Tibial nerve (tissue), 4 donors: Measurements from ENCODE around the gene ZNF714. TPM values are rescaled to one million over a fixed set of nuclear protein-coding genes. Genes with fewer than 3 reads are reported as not detected.

Experiments used
- DNase-seq, 2 donors: peaks; one replicate each; pipeline ENCODE4 v3.0.0-alpha.2; 2019; ENCODE audit warnings: low spot score in 2 of 2
- H3K27ac ChIP-seq, 4 donors: fragments of 200-600 bp; sonication (generic) in 3 of 4; one replicate each; pipeline ENCODE4 v1.5.1; 2017 to 2019; ENCODE audit warnings: mild to moderate bottlenecking in 1 of 4
- H3K27me3 ChIP-seq, 2 donors: fragments of 200-600 bp; sonication (generic) in 1 of 2; one replicate each; pipeline versions ENCODE4 v1.5.1 to v1.6.0; 2017 to 2019
- H3K36me3 ChIP-seq, 3 donors: fragments of 200-600 bp; sonication (generic); one replicate each; pipeline ENCODE4 v1.5.1; 2018 to 2019
- H3K4me1 ChIP-seq, 4 donors: fragments of 200-600 bp; sonication (generic) in 3 of 4; one replicate each; pipeline ENCODE4 v1.5.1; 2017 to 2019
- H3K4me3 ChIP-seq, 4 donors: fragments of 200-600 bp; sonication (generic) in 3 of 4; one replicate each; pipeline ENCODE4 v1.5.1; 2017 to 2019; ENCODE audit warnings: mild to moderate bottlenecking in 1 of 4, moderate library complexity in 1 of 4
- H3K9me3 ChIP-seq, 4 donors: fragments of 200-600 bp; sonication (generic) in 3 of 4; one replicate each; pipeline ENCODE4 v1.5.1; 2017 to 2019
- EP300 ChIP-seq, 2 donors: sonication (generic); formaldehyde crosslinking; IDR thresholded peaks; one replicate each; pipeline ENCODE4 v1.6.1; 2017; ENCODE audit warnings: antibody characterized with exemption in 2 of 2, mild to moderate bottlenecking in 1 of 2
- POLR2A ChIP-seq, 2 donors: fragments of 450-650 bp; IDR thresholded peaks; one replicate each; pipeline ENCODE4 v1.6.1; 2017; ENCODE audit warnings: antibody characterized with exemption in 2 of 2, mild to moderate bottlenecking in 2 of 2, moderate library complexity in 2 of 2
- WGBS, 2 donors: methylation state at CpG; one replicate each; pipeline ENCODE4 v1.1.5; 2018; 5-methylcytosine and 5-hydroxymethylcytosine counted together
- total RNA-seq, 4 donors: library from RNA; depleted of rRNA; stranded (reverse); fragments of >200 nt; gene quantifications; one replicate each; pipeline ENCODE4 v1.1.0, GENCODE V29; 2016
- TF ChIP-seq, protein P1 (sequence below), 5 experiments: fragments of 200-600 bp in 3 of 5; fragments of 450-650 bp in 2 of 5; sonication (generic) in 3 of 5; IDR thresholded peaks; one replicate each; pipeline ENCODE4 v1.5.1; 2016 to 2019; ENCODE audit warnings: antibody characterized with exemption in 5 of 5, mild to moderate bottlenecking in 3 of 5, moderate library complexity in 2 of 5

The ZNF714 gene
- total RNA-seq, 4 donors from 2014 or later: 1.8 to 9.8 (median 5.0) TPM

DNA sequence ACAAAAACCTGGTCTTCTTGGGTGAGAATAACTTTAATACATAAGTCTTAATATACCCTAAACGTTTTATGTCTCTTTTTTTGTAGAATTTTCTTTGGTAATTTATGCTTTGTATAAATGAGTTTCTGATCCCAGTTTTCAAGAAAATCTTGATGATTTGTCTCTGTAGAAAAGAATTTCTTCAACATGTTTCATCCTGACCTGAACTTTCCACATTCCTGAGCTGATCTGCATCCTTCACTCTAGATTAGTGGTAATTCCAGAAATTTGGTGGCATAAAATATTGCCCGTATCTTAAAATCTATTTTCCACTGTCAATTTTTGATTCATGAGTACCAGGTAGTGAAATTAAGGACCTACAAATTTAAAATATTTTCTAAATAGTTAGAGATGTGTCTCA lies 16.3 kb downstream of the ZNF714 start:
- Histone ChIP-seq H3K4me1 (no peaks in the 10 kb centered on the region), H3K27ac (no peak overlapping the region), H3K27me3 (no peaks in the 10 kb centered on the region), H3K36me3 (peaks cover 0 to 32% (median 0%) of the 10 kb centered on the region in 3 donors), H3K9me3 (no peaks in the 10 kb centered on the region), H3K4me3 (no peak overlapping the region)
- DNase-seq: no peak
- WGBS, 2 donors: 88 to 93% methylated on average over 2 of the region's 2 CpGs
- TF ChIP-seq EP300 (IDR thresholded peaks at IDR 0.05): no peak
- no peak for TF ChIP-seq POLR2A (IDR thresholded peaks at IDR 0.05)

DNA sequence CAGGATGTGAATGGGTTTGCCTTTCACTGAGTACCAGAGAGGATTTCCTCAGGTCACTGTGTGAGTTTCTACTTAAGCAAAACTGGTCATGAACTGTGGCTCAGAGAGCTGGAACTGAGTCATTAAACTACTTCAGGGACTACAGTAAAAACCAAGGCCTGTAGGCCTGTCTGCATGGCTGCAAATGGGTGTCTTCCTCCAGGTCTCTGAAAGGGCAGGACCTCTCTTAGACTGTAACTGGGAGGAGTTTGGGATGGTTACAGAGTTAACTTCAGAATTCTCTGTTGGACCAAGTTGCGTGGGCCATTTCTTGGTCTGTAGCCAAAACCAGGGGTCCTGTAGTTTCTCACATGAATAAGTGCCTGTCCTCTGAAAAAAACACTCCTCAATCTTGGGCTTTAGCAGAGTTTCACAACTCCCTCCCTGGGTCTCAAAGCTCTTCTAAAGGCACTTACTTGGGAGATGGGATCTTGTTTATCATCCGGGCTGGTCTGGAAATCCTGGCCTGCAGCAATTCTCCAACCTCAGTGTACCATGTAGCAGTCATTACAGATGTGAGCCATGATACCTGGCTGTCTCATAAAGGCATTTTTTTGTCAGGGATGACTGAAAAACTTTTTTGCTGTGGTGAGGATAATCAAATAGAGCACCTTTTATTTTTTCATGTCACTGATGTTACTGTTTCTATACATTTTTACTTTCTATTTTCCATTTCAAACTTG lies 19.7 kb downstream of the ZNF714 start:
- H3K27ac ChIP-seq: no peak overlapping the region
- no peak overlapping the region for H3K4me3 ChIP-seq
- H3K9me3 ChIP-seq: no peaks in the 10 kb centered on the region
- TF ChIP-seq EP300 (IDR thresholded peaks at IDR 0.05) (no peak), POLR2A (IDR thresholded peaks at IDR 0.05) (no peak)
- TF ChIP-seq, protein P1, sequence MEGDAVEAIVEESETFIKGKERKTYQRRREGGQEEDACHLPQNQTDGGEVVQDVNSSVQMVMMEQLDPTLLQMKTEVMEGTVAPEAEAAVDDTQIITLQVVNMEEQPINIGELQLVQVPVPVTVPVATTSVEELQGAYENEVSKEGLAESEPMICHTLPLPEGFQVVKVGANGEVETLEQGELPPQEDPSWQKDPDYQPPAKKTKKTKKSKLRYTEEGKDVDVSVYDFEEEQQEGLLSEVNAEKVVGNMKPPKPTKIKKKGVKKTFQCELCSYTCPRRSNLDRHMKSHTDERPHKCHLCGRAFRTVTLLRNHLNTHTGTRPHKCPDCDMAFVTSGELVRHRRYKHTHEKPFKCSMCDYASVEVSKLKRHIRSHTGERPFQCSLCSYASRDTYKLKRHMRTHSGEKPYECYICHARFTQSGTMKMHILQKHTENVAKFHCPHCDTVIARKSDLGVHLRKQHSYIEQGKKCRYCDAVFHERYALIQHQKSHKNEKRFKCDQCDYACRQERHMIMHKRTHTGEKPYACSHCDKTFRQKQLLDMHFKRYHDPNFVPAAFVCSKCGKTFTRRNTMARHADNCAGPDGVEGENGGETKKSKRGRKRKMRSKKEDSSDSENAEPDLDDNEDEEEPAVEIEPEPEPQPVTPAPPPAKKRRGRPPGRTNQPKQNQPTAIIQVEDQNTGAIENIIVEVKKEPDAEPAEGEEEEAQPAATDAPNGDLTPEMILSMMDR (IDR thresholded peaks at IDR 0.05): no peak
- H3K36me3 ChIP-seq: peaks cover 0 to 57% (median 0%) of the 10 kb centered on the region in 3 donors
- DNase-seq: no peak
- no peaks in the 10 kb centered on the region for H3K27me3 ChIP-seq
- H3K4me1 ChIP-seq: no peaks in the 10 kb centered on the region
- WGBS, 2 donors: 49% methylated on average over 2 of the region's 2 CpGs

DNA sequence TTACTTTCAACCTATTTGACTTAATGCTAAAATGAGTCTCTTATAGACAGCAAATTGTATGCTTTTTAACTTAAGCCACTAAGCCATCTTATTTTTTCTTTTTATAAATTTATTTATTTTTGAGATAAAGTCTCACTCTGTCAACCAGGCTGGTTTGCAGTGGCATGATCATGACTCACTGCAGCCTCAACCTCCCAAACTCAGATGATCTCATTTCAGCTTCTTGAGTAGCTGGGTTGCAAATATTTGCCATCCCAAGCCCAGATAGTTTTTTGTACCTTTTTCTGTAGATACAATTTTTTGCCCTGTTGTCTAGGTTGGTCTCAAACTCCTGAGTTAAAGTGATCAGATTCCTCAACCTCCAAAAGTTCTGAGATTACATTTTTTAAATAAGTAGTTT lies 27.1 kb downstream of the ZNF714 start:
- TF ChIP-seq EP300 (IDR thresholded peaks at IDR 0.05): no peak
- H3K9me3 ChIP-seq: peaks cover 0 to 21% (median 0%) of the 10 kb centered on the region in 4 donors
- H3K36me3 ChIP-seq: peaks cover 0 to 75% (median 0%) of the 10 kb centered on the region in 3 donors
- H3K4me1 ChIP-seq: no peaks in the 10 kb centered on the region
- H3K27ac ChIP-seq: no peak overlapping the region
- DNase-seq: no peak
- no peaks in the 10 kb centered on the region for H3K27me3 ChIP-seq
- H3K4me3 ChIP-seq: no peak overlapping the region

DNA sequence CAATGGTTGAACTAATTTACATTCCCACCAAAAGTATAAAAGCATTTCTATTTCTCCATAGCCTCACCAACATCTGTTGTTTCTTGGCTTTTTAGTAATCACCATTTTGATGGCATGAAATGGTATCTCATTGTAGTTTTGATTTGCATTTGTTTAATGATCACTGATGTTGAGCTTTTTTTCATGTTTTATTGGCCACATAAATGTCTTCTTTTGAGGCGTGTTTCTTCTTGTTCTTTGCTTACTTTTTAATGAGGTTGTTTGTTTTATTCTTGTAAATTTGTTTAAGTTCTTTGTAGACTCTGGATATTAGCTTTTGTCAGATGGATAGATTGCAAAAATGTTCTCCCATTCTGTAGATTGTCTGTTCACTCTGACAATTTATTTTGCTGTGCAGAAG lies 28.2 kb downstream of the ZNF714 start:
- Histone ChIP-seq H3K4me3 (no peak overlapping the region), H3K36me3 (peaks cover 0 to 75% (median 0%) of the 10 kb centered on the region in 3 donors), H3K27me3 (no peaks in the 10 kb centered on the region), H3K9me3 (peaks cover 0 to 29% (median 4%) of the 10 kb centered on the region in 4 donors), H3K4me1 (no peaks in the 10 kb centered on the region), H3K27ac (no peak overlapping the region)
- no peak for TF ChIP-seq EP300 (IDR thresholded peaks at IDR 0.05)
- TF ChIP-seq, protein P1 (IDR thresholded peaks at IDR 0.05): no peak
- WGBS, 2 donors: 95% methylated on average over 1 of the region's 1 CpG
- no peak for DNase-seq

DNA sequence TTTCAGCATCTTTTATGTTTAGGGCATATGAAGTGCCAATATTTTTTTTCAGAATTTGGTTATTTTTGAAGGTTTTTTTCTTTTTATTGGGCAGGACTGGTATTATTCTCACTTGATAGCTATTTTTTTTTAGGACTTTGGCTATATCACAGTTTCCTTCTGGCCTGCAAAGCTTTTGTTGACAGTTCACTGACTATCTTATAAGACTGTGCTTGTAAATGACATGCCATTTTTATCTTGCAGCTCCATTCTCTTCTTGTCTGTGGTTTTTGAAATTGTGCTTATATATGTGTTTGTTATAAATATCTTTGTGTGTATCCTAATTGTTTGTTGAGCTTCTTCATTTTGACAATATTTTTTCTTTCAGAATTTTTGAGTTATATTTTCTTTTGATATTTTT lies 33.4 kb downstream of the ZNF714 start:
- Histone ChIP-seq H3K4me1 (no peaks in the 10 kb centered on the region), H3K4me3 (no peak overlapping the region), H3K27ac (no peak overlapping the region), H3K27me3 (no peaks in the 10 kb centered on the region), H3K9me3 (peaks cover 0 to 30% (median 4%) of the 10 kb centered on the region in 4 donors), H3K36me3 (peaks cover 0 to 60% (median 13%) of the 10 kb centered on the region in 3 donors)
- TF ChIP-seq, protein P1 (IDR thresholded peaks at IDR 0.05): no peak
- TF ChIP-seq POLR2A (IDR thresholded peaks at IDR 0.05): no peak
- no peak for DNase-seq

DNA sequence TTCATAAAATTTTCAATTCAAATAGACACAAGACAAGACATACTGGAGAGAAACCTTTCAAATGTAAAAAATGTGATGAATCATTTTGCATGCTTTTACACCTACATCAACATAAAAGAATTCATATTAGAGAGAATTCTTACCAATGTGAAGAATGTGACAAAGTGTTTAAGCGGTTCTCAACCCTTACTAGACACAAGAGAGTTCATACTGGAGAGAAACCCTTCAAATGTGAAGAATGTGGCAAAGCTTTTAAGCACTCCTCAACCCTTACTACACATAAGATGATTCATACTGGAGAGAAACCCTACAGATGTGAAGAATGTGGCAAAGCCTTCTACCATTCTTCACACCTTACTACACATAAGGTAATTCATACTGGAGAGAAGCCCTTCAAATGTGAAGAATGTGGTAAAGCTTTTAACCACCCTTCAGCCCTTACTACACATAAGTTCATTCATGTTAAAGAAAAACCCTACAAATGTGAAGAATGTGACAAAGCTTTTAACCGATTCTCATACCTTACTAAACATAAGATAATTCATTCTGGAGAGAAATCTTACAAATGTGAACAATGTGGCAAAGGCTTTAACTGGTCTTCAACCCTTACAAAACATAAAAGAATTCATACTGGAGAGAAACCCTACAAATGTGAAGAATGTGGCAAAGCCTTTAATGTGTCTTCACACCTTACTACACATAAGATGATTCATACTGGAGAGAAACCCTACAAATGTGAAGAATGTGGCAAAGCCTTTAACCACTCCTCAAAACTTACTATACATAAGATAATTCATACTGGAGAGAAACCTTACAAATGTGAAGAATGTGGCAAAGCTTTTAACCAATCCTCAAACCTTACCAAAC lies 35.3 kb downstream of the ZNF714 start:
- TF ChIP-seq, protein P1 (IDR thresholded peaks at IDR 0.05): no peak
- TF ChIP-seq POLR2A (IDR thresholded peaks at IDR 0.05): no peak
- TF ChIP-seq EP300 (IDR thresholded peaks at IDR 0.05): no peak
- H3K27me3 ChIP-seq: no peaks in the 10 kb centered on the region
- no peak overlapping the region for H3K27ac ChIP-seq
- 90 to 95% methylated on average over 2 of the region's 2 CpGs for WGBS, 2 donors
- peaks cover 0 to 23% (median 4%) of the 10 kb centered on the region in 4 donors for H3K9me3 ChIP-seq
- no peaks in the 10 kb centered on the region for H3K4me1 ChIP-seq
- DNase-seq: no peak
- peaks cover 0 to 64% (median 13%) of the 10 kb centered on the region in 3 donors for H3K36me3 ChIP-seq
- no peak overlapping the region for H3K4me3 ChIP-seq
